Upper lobe of left lung (tissue), 4 donors: ENCODE measurements around the gene MAEL.

Experiments used
- CTCF ChIP-seq, 6 experiments: fragments of 450-650 bp in 4 of 6; fragments of 200-600 bp in 2 of 6; sonication (generic) in 2 of 6; IDR thresholded peaks; one replicate each; pipeline ENCODE4 v1.5.1; 2016 to 2019; ENCODE audit warnings: antibody characterized with exemption in 6 of 6
- EP300 ChIP-seq, 4 donors: sonication (generic); formaldehyde crosslinking; IDR thresholded peaks; one replicate each; pipeline ENCODE4 v1.5.1; 2017; ENCODE audit warnings: antibody characterized with exemption in 4 of 4, control low read depth in 2 of 4

GRCh38 chr1:166951050-166951449, 38.0 kb upstream of the MAEL start:
- no peak for TF ChIP-seq EP300 (IDR thresholded peaks at IDR 0.05)
- TF ChIP-seq CTCF (IDR thresholded peaks at IDR 0.05), result no peak
